Adrenal gland (tissue), 12 donors: ENCODE data around the gene NDUFA9. TPM values are rescaled to one million over a fixed set of nuclear protein-coding genes. Genes with fewer than 3 reads are reported as not detected.

Experiments used
- DNase-seq, 7 donors: peaks; one replicate each; pipeline ENCODE4 v3.0.0-alpha.2; 2019 to 2020
- H3K27ac ChIP-seq, 5 donors: fragments of 200-600 bp; sonication (generic) in 4 of 5; 1 replicate in 3 of 5; 2 replicates in 2 of 5; pipeline versions ENCODE4 v1.5.1 to v1.8.0; 2016 to 2020; ENCODE audit warnings: mild to moderate bottlenecking in 1 of 5
- H3K27me3 ChIP-seq: fragments of 200-600 bp; 2 replicates; pipeline ENCODE4 v1.8.0; 2021
- H3K36me3 ChIP-seq, 2 donors: fragments of 200-600 bp; replicated peaks in 1 of 2; 1 replicate in 1 of 2; 2 replicates in 1 of 2; pipeline versions ENCODE4 v1.5.1 to v1.8.0; 2018 to 2022
- H3K4me1 ChIP-seq, 2 donors: fragments of 200-600 bp; replicated peaks in 1 of 2; 1 replicate in 1 of 2; 2 replicates in 1 of 2; pipeline versions ENCODE4 v1.5.1 to v1.8.0; 2018 to 2021
- H3K4me3 ChIP-seq, 4 donors: fragments of 200-600 bp; sonication (generic) in 3 of 4; one replicate each; pipeline ENCODE4 v1.5.1; 2016 to 2018
- H3K9me3 ChIP-seq, 3 donors: fragments of 200-600 bp; sonication (generic) in 1 of 3; replicated peaks in 1 of 3; 1 replicate in 2 of 3; 2 replicates in 1 of 3; pipeline versions ENCODE4 v1.5.1 to v1.8.0; 2016 to 2021
- CTCF ChIP-seq, 6 experiments: fragments of 450-650 bp in 4 of 6; fragments of 200-600 bp in 2 of 6; sonication (generic) in 1 of 6; IDR thresholded peaks; 1 replicate in 5 of 6; 2 replicates in 1 of 6; pipeline versions ENCODE4 v1.5.1 to v1.8.0; 2016 to 2021; ENCODE audit warnings: antibody characterized with exemption in 6 of 6, mild to moderate bottlenecking in 2 of 6, moderate library complexity in 1 of 6
- POLR2A ChIP-seq, 2 donors: fragments of 450-650 bp; IDR thresholded peaks; one replicate each; pipeline ENCODE4 v1.6.1; 2017; ENCODE audit warnings: antibody characterized with exemption in 2 of 2, mild to moderate bottlenecking in 2 of 2, moderate library complexity in 1 of 2
- WGBS, 4 donors: extraction: QIAGEN DNeasy Blood & Tissue Kit in 2 of 4; methylation state at CpG; one replicate each; pipeline versions ENCODE4 v1.1.5 to v1.1.7; 2013 to 2017; 5-methylcytosine and 5-hydroxymethylcytosine counted together
- intact Hi-C, 2 donors: fragments of 100-400 bp; cut with DNase I; formaldehyde crosslinking; loops; one replicate each; pipeline versions ENCODE4 v1.14.1 to v1.15.0; 2022 to 2023
- polyA plus RNA-seq, 3 donors: library from polyadenylated mRNA; stranded (reverse); fragments of 200-250 nt in 2 of 3; fragments of 350-450 nt in 1 of 3; fragmentation: Illumina TruSeq in 1 of 3; extraction: RNeasy Lipid Tissue Mini Kit (QIAGEN cat#74804) in 1 of 3; gene quantifications; one replicate each; pipeline ENCODE4 v1.2.3, GENCODE V29; 2013 to 2014
- total RNA-seq, 9 donors: library from RNA; depleted of rRNA in 4 of 9; stranded (reverse); fragments of >200 nt in 4 of 9; fragments of 120-200 nt in 1 of 9; fragmentation: NEBNext Ultra II Directional in 1 of 9; extraction: Animal tissue kit (Norgen Biotek cat#: 25700) in 1 of 9; gene quantifications; one replicate each; pipeline versions ENCODE4 v1.1.0 to v1.2.4, GENCODE V29; 2013 to 2023
- donor health status: healthy with polysubstance abuse.
- donor health status: Bipolar disorder and iron deficiency.
- donor health status: DM: yes; HTN: yes; CAD: no.
- donor health status: DM: no; HTN: no; CAD: no.
- donor health status: DM: no; HTN: no; CAD: no.
- donor health status: DM: yes; HTN: yes; CAD: no.

NDUFA9 gene
- total and polyA plus RNA-seq, 12 donors = 33.3 to 145 (median 82.7) TPM

GRCh38 chr12:4649358-4649661 is 396 bp downstream of the NDUFA9 start:
- peak overlapping the region; percentile 34 to 79 (median 63) for H3K4me3 ChIP-seq
- TF ChIP-seq POLR2A (IDR thresholded peaks at IDR 0.05) (no peak), CTCF (IDR thresholded peaks at IDR 0.05) (no peak)
- H3K27me3 ChIP-seq = no peaks in the 10 kb centered on the region
- peaks cover 0 to 3% of the 10 kb centered on the region in 2 donors for H3K36me3 ChIP-seq
- H3K27ac ChIP-seq = peak overlapping the region; percentile 39 to 82 (median 75)
- DNase-seq = no peak
- peaks cover 5 to 22% of the 10 kb centered on the region in 2 donors for H3K4me1 ChIP-seq
- no peaks in the 10 kb centered on the region for H3K9me3 ChIP-seq
- 0 to 1% (median 0%) methylated on average over 6 of the region's 6 CpGs for WGBS, 4 donors
- intact Hi-C loops = no loop called here

GRCh38 chr12:4653257-4653656 is 4.3 kb downstream of the NDUFA9 start:
- no peak for DNase-seq
- Histone ChIP-seq H3K27ac (no peak overlapping the region), H3K4me1 (peaks cover under 1 to 22% of the 10 kb centered on the region in 2 donors), H3K9me3 (no peaks in the 10 kb centered on the region), H3K36me3 (peaks cover 0 to 36% of the 10 kb centered on the region in 2 donors), H3K4me3 (no peak overlapping the region), H3K27me3 (no peaks in the 10 kb centered on the region)
- TF ChIP-seq CTCF (IDR thresholded peaks at IDR 0.05) (no peak), POLR2A (IDR thresholded peaks at IDR 0.05) (no peak)
- intact Hi-C loops = no loop called here

GRCh38 chr12:4653691-4654090 is 4.8 kb downstream of the NDUFA9 start:
- H3K4me3 ChIP-seq = no peak overlapping the region
- TF ChIP-seq POLR2A (IDR thresholded peaks at IDR 0.05) (no peak), CTCF (IDR thresholded peaks at IDR 0.05) (no peak)
- intact Hi-C loops = no loop called here
- H3K9me3 ChIP-seq = no peaks in the 10 kb centered on the region
- no peak for DNase-seq
- H3K27me3 ChIP-seq = no peaks in the 10 kb centered on the region
- H3K36me3 ChIP-seq = peaks cover 0 to 40% of the 10 kb centered on the region in 2 donors
- H3K4me1 ChIP-seq = peaks cover 0 to 22% of the 10 kb centered on the region in 2 donors
- WGBS, 4 donors = 59 to 66% (median 63%) methylated on average over 2 of the region's 2 CpGs
- H3K27ac ChIP-seq = no peak overlapping the region

GRCh38 chr12:4663971-4664505 is 15.1 kb downstream of the NDUFA9 start:
- TF ChIP-seq POLR2A (IDR thresholded peaks at IDR 0.05) (no peak), CTCF (IDR thresholded peaks at IDR 0.05) (no peak)
- Histone ChIP-seq H3K36me3 (peaks cover 0 to 89% of the 10 kb centered on the region in 2 donors), H3K4me1 (no peaks in the 10 kb centered on the region), H3K4me3 (no peak overlapping the region), H3K27me3 (no peaks in the 10 kb centered on the region), H3K27ac (no peak overlapping the region), H3K9me3 (no peaks in the 10 kb centered on the region)
- no peak for DNase-seq
- intact Hi-C loops = no loop called here
- WGBS, 4 donors = 60 to 85% (median 77%) methylated on average over 3 of the region's 3 CpGs
